Ishikawa (cell line): Measurements from ENCODE around the gene ARMH3.

Experiments
- EP300 ChIP-seq: IDR thresholded peaks from 2 replicates; pipeline ENCODE4 v1.6.1; 2012; ENCODE audit warnings: borderline replicate concordance
- NFIC ChIP-seq: IDR thresholded peaks from 2 replicates; pipeline ENCODE4 v1.6.1; 2012
- RAD21 ChIP-seq: IDR thresholded peaks from 2 replicates; pipeline ENCODE4 v1.6.1; 2012; ENCODE audit warnings: low read depth
- TAF1 ChIP-seq: IDR thresholded peaks from 2 replicates; pipeline ENCODE4 v1.6.1; 2012; ENCODE audit warnings: low read depth, mild to moderate bottlenecking
- YY1 ChIP-seq: IDR thresholded peaks from 2 replicates; pipeline ENCODE4 v1.6.1; 2012; ENCODE audit warnings: low read depth
- TF ChIP-seq, protein P1 (sequence below): IDR thresholded peaks from 2 replicates; pipeline ENCODE4 v1.6.1; 2012
- TF ChIP-seq, protein P2 (sequence below): IDR thresholded peaks from 2 replicates; pipeline ENCODE4 v1.6.1; 2012; ENCODE audit warnings: low read depth, mild to moderate bottlenecking
- TF ChIP-seq, protein P3 (sequence below): IDR thresholded peaks from 2 replicates; pipeline ENCODE4 v1.6.1; 2012

DNA sequence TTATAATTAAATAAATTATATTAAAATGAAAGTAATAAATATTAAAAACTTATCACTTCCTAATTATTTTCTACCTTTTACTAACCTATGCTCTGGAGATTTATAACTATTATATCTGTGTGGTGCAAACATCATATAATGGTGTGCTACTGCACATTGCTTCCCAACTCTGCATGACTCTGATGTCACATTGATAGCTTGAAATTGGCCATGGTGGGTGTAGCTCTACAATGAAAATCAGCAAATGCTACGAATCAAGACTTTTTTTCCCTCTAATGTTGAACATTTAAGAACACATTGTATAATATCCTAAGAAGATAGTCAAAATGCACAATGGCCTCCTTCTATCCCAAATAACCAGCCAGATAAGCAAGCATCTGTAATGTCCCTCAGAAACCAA lies 99.1 kb downstream of the ARMH3 start:
- TF ChIP-seq, protein P1, sequence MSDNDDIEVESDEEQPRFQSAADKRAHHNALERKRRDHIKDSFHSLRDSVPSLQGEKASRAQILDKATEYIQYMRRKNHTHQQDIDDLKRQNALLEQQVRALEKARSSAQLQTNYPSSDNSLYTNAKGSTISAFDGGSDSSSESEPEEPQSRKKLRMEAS = no peak
- TF ChIP-seq TAF1 = no peak
- TF ChIP-seq RAD21 = no peak
- TF ChIP-seq, protein P2, sequence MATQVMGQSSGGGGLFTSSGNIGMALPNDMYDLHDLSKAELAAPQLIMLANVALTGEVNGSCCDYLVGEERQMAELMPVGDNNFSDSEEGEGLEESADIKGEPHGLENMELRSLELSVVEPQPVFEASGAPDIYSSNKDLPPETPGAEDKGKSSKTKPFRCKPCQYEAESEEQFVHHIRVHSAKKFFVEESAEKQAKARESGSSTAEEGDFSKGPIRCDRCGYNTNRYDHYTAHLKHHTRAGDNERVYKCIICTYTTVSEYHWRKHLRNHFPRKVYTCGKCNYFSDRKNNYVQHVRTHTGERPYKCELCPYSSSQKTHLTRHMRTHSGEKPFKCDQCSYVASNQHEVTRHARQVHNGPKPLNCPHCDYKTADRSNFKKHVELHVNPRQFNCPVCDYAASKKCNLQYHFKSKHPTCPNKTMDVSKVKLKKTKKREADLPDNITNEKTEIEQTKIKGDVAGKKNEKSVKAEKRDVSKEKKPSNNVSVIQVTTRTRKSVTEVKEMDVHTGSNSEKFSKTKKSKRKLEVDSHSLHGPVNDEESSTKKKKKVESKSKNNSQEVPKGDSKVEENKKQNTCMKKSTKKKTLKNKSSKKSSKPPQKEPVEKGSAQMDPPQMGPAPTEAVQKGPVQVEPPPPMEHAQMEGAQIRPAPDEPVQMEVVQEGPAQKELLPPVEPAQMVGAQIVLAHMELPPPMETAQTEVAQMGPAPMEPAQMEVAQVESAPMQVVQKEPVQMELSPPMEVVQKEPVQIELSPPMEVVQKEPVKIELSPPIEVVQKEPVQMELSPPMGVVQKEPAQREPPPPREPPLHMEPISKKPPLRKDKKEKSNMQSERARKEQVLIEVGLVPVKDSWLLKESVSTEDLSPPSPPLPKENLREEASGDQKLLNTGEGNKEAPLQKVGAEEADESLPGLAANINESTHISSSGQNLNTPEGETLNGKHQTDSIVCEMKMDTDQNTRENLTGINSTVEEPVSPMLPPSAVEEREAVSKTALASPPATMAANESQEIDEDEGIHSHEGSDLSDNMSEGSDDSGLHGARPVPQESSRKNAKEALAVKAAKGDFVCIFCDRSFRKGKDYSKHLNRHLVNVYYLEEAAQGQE = no peak
- TF ChIP-seq EP300 = no peak
- TF ChIP-seq NFIC = no peak
- TF ChIP-seq, protein P3, sequence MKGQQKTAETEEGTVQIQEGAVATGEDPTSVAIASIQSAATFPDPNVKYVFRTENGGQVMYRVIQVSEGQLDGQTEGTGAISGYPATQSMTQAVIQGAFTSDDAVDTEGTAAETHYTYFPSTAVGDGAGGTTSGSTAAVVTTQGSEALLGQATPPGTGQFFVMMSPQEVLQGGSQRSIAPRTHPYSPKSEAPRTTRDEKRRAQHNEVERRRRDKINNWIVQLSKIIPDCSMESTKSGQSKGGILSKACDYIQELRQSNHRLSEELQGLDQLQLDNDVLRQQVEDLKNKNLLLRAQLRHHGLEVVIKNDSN = no peak
- no peak for TF ChIP-seq YY1
